Neural cell (in vitro differentiated cells): ENCODE data around the gene ANAPC10.
"Not testable (repeated sequence)": the region's sequence is repeated elsewhere in the genome, so short reads cannot be mapped to it uniquely, and the experiment has no call there.

Source experiments
- CTCF ChIP-seq: fragments of 450-650 bp; IDR thresholded peaks from 2 replicates; pipeline ENCODE4 v1.5.1; 2014; ENCODE audit warnings: antibody characterized with exemption, mild to moderate bottlenecking, moderate library complexity; ENCODE audit not compliant: poor library complexity, severe bottlenecking
- EP300 ChIP-seq: fragments of 450-650 bp; conservative IDR thresholded peaks from 2 replicates; pipeline ENCODE4 v1.6.1; 2014; ENCODE audit warnings: antibody characterized with exemption, mild to moderate bottlenecking, moderate library complexity; ENCODE audit not compliant: poor library complexity, severe bottlenecking
- EZH2 ChIP-seq: fragments of 200-600, 300-800 bp; shearing (Covaris generic), sonication (generic); IDR thresholded peaks from 2 replicates; pipeline ENCODE4 v1.6.1; 2014; ENCODE audit warnings: antibody characterized with exemption, low read length, borderline replicate concordance, mild to moderate bottlenecking; ENCODE audit not compliant: insufficient read depth, poor library complexity, severe bottlenecking
- TAF1 ChIP-seq: IDR thresholded peaks from 2 replicates; pipeline ENCODE4 v1.6.1; 2012; ENCODE audit warnings: low read depth
- TF ChIP-seq, protein P1 (sequence below): IDR thresholded peaks from 2 replicates; pipeline ENCODE4 v1.6.1; 2012; ENCODE audit warnings: borderline replicate concordance

DNA sequence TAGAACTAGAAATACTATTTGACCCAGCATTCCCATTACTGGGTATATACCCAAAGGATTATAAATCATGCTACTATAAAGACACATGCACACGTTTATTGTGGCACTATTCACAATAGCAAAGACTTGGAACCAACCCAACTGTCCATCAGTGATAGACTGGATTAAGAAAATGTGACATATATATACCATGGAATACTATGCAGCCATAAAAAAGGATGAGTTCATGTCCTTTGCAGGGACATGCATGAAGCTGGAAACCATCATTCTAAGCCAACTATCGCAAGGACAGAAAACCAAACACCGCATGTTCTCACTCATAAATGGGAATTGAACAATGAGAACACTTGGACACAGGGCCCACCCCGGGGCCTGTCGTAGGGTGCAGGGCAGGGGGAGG, 97.3 kb downstream of the ANAPC10 start:
- not testable (repeated sequence) for TF ChIP-seq EZH2, CTCF, EP300, TAF1
- TF ChIP-seq, protein P1, sequence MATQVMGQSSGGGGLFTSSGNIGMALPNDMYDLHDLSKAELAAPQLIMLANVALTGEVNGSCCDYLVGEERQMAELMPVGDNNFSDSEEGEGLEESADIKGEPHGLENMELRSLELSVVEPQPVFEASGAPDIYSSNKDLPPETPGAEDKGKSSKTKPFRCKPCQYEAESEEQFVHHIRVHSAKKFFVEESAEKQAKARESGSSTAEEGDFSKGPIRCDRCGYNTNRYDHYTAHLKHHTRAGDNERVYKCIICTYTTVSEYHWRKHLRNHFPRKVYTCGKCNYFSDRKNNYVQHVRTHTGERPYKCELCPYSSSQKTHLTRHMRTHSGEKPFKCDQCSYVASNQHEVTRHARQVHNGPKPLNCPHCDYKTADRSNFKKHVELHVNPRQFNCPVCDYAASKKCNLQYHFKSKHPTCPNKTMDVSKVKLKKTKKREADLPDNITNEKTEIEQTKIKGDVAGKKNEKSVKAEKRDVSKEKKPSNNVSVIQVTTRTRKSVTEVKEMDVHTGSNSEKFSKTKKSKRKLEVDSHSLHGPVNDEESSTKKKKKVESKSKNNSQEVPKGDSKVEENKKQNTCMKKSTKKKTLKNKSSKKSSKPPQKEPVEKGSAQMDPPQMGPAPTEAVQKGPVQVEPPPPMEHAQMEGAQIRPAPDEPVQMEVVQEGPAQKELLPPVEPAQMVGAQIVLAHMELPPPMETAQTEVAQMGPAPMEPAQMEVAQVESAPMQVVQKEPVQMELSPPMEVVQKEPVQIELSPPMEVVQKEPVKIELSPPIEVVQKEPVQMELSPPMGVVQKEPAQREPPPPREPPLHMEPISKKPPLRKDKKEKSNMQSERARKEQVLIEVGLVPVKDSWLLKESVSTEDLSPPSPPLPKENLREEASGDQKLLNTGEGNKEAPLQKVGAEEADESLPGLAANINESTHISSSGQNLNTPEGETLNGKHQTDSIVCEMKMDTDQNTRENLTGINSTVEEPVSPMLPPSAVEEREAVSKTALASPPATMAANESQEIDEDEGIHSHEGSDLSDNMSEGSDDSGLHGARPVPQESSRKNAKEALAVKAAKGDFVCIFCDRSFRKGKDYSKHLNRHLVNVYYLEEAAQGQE, result not testable (repeated sequence)
